HCT116 (cell line): ENCODE data around the gene MEIKIN. TPM values are rescaled to one million over a fixed set of nuclear protein-coding genes. Genes with fewer than 3 reads are reported as not detected.

Source experiments
- ATAC-seq: fragments of 200-7000 bp; cut with Tn5 transposase; 2 replicates; pipeline ENCODE4 v1.9.1; 2020; ENCODE audit warnings: mild to moderate bottlenecking, moderate library complexity
- BruUV-seq: library from RNA; stranded (reverse); fragments of 400-500 nt; replicated peaks from 2 replicates; lab custom pipeline; 2021; lab: Mats Ljungman, UMichigan
- CTCF ChIA-PET: fragments of 300-600 bp; sonication (Branson Sonifier 250); formaldehyde crosslinking; loops from one replicate; lab custom pipeline; 2021; ENCODE audit warnings: antibody characterized with exemption; lab: Charles Lee
- POLR2A ChIA-PET: fragments of 300-600, 350-600 bp; sonication (Branson Sonifier 250); formaldehyde crosslinking; loops from one replicate; lab custom pipeline; 2021; ENCODE audit warnings: antibody characterized with exemption; lab: Charles Lee
- RAD21 ChIA-PET, 2 experiments: fragments of 300-600 bp; sonication (Branson Sonifier 250); formaldehyde crosslinking; loops; one replicate each; lab custom pipeline; 2023; ENCODE audit warnings: low total read pairs in 2 of 2; ENCODE audit not compliant: uncharacterized antibody in 2 of 2, unreplicated experiment in 2 of 2, low non-redundant PET in 1 of 2; lab: Charles Lee
- DNase-seq: peaks from one replicate; pipeline ENCODE4 v3.0.0-alpha.2; 2010; ENCODE audit warnings: low read depth, low spot score
- H2AFZ ChIP-seq: fragments of 200-600 bp; shearing (Covaris generic), sonication (generic); 2 replicates; pipeline ENCODE4 v1.6.1; 2017; ENCODE audit warnings: low read depth, mixed run types, mixed read lengths, antibody characterized with exemption, low read length; ENCODE audit not compliant: poor library complexity, severe bottlenecking
- H3K27ac ChIP-seq: 2 replicates; pipeline ENCODE4 v1.5.1; 2012; ENCODE audit warnings: low read depth, low read length
- H3K27me3 ChIP-seq: fragments of 200-600 bp; sonication (generic); 2 replicates; pipeline ENCODE4 v1.6.1; 2016; ENCODE audit warnings: mixed run types, low read length, mixed read lengths; ENCODE audit not compliant: insufficient read depth
- H3K36me3 ChIP-seq, 2 experiments: fragments of 200-500 bp in 1 of 2; fragments of 200-600 bp in 1 of 2; sonication (Bioruptor generic) in 1 of 2; sonication (generic) in 1 of 2; 2 replicates each; pipeline versions ENCODE4 v1.5.1 to v1.6.1; 2014 to 2016; ENCODE audit warnings: low read length in 2 of 2, inconsistent platforms in 1 of 2, mixed read lengths in 1 of 2, mixed run types in 1 of 2; ENCODE audit not compliant: insufficient read depth in 2 of 2, control insufficient read depth in 1 of 2
- H3K4me1 ChIP-seq, 2 experiments: fragments of 200-600 bp in 1 of 2; sonication (generic) in 1 of 2; 2 replicates each; pipeline versions ENCODE4 v1.5.1 to v1.6.1; 2012 to 2017; ENCODE audit warnings: low read length in 2 of 2, inconsistent platforms in 1 of 2, mild to moderate bottlenecking in 1 of 2, mixed read lengths in 1 of 2, mixed run types in 1 of 2, moderate library complexity in 1 of 2; ENCODE audit not compliant: insufficient read depth in 2 of 2, control insufficient read depth in 1 of 2
- H3K4me2 ChIP-seq: fragments of 200-600 bp; sonication (generic); 2 replicates; pipeline ENCODE4 v1.6.1; 2017; ENCODE audit warnings: mixed run types, low read length, mixed read lengths
- H3K4me3 ChIP-seq, 2 experiments: fragments of 200-600 bp in 1 of 2; sonication (generic) in 1 of 2; replicated peaks in 1 of 2; 2 replicates each; pipeline ENCODE4 v1.5.1; 2011 to 2016; ENCODE audit warnings: low read length in 2 of 2, control low read depth in 1 of 2, low read depth in 1 of 2, mild to moderate bottlenecking in 1 of 2, mixed read lengths in 1 of 2, mixed run types in 1 of 2
- H3K79me2 ChIP-seq: fragments of 200-600 bp; sonication (generic); 2 replicates; pipeline ENCODE4 v1.6.1; 2017; ENCODE audit warnings: mild to moderate bottlenecking, mixed run types, low read length, moderate library complexity, mixed read lengths; ENCODE audit not compliant: insufficient read depth
- H3K9ac ChIP-seq: fragments of 200-600 bp; sonication (generic); 2 replicates; pipeline ENCODE4 v1.6.1; 2016; ENCODE audit warnings: low read length, mixed read lengths
- H3K9me2 ChIP-seq: fragments of 200-600 bp; sonication (generic), shearing (Covaris generic); 2 replicates; pipeline ENCODE4 v1.6.1; 2017; ENCODE audit warnings: mixed run types, mild to moderate bottlenecking, moderate library complexity; ENCODE audit not compliant: insufficient read depth
- H3K9me3 ChIP-seq, 2 experiments: fragments of 200-500 bp in 1 of 2; fragments of 200-600 bp in 1 of 2; sonication (Bioruptor generic) in 1 of 2; sonication (generic) in 1 of 2; 2 replicates each; pipeline ENCODE4 v1.6.1; 2014 to 2017; ENCODE audit warnings: low read length in 2 of 2, mixed read lengths in 2 of 2, inconsistent platforms in 1 of 2, low read depth in 1 of 2, mild to moderate bottlenecking in 1 of 2, mixed run types in 1 of 2, moderate library complexity in 1 of 2; ENCODE audit not compliant: control insufficient read depth in 1 of 2, insufficient read depth in 1 of 2
- H4K20me1 ChIP-seq: fragments of 200-600 bp; sonication (generic), shearing (Covaris generic); 2 replicates; pipeline ENCODE4 v1.6.1; 2017; ENCODE audit warnings: mixed run types, mild to moderate bottlenecking, moderate library complexity; ENCODE audit not compliant: insufficient read depth
- CBX3 ChIP-seq: IDR thresholded peaks from 2 replicates; pipeline ENCODE4 v1.6.1; 2012; ENCODE audit warnings: low read depth
- EGR1 ChIP-seq: IDR thresholded peaks from 2 replicates; pipeline ENCODE4 v1.6.1; 2012; ENCODE audit warnings: low read depth
- EZH2phosphoT487 ChIP-seq: fragments of 200-600 bp; IDR thresholded peaks from 2 replicates; pipeline ENCODE4 v1.6.1; 2018; ENCODE audit warnings: antibody characterized with exemption, borderline replicate concordance
- FOSL1 ChIP-seq: IDR thresholded peaks from 2 replicates; pipeline ENCODE4 v1.6.1; 2012; ENCODE audit warnings: low read depth
- JUND ChIP-seq: IDR thresholded peaks from 2 replicates; pipeline ENCODE4 v1.6.1; 2012
- TCF7L2 ChIP-seq: IDR thresholded peaks from 2 replicates; pipeline ENCODE4 v1.7.0; 2011; ENCODE audit warnings: borderline replicate concordance, inconsistent platforms; ENCODE audit not compliant: insufficient read depth, insufficient read length; ENCODE audit errors: extremely low read depth
- YY1 ChIP-seq: IDR thresholded peaks from 2 replicates; pipeline ENCODE4 v1.6.1; 2011; ENCODE audit warnings: low read length, low read depth, moderate library complexity, mild to moderate bottlenecking; ENCODE audit not compliant: insufficient replicate concordance; ENCODE audit errors: extremely low read depth
- ZNF274 ChIP-seq: fragments of 200-500 bp; sonication (Bioruptor generic); IDR thresholded peaks from 2 replicates; pipeline ENCODE4 v1.6.1; 2014; ENCODE audit warnings: mild to moderate bottlenecking, low read depth, low read length, inconsistent platforms
- intact Hi-C: fragments of 100-400 bp; cut with micrococcal nuclease; formaldehyde crosslinking; loops from 2 replicates; pipeline ENCODE4 v1.10.0; 2022
- total RNA-seq: library from RNA; stranded (reverse); gene quantifications from one replicate; pipeline ENCODE4 v1.2.1, GENCODE V29; 2021; ENCODE audit not compliant: unreplicated experiment
- TF ChIP-seq, protein P1 (sequence below): IDR thresholded peaks from 2 replicates; pipeline ENCODE4 v1.6.1; 2012
- TF ChIP-seq, protein P2 (sequence below): IDR thresholded peaks from 2 replicates; pipeline ENCODE4 v1.6.1; 2012

MEIKIN gene
- total RNA-seq, 1 experiment from 2014 or later = not detected

DNA sequence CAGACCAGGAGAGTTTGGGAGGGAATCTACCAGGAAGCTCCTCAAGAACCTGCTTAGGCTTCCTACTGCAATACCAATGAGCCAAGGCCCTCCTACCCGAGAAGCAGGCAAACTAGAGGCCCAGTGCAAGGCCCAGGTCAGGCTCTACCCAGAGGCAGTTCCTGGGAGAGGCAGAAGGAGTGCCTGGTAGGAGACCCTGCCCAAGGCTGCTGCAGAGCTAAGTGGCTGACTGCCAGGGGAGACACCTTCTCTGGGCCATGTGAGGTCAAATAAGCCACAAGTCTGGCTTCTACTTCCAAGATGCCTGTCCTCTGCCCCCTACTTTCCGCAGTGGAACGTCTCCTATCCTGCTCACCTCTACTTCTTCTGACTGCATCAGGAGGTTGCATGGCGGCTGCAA lies 48.2 kb upstream of the MEIKIN start:
- no peak overlapping the region for H2AFZ ChIP-seq
- no peak overlapping the region for H3K4me2 ChIP-seq
- no peak overlapping the region for H3K9ac ChIP-seq
- H4K20me1 ChIP-seq = no peaks in the 10 kb centered on the region
- no peak for DNase-seq
- H3K79me2 ChIP-seq = no peaks in the 10 kb centered on the region
- ChIA-PET CTCF (no interaction called here), RAD21 (no interaction called here), POLR2A (no interaction called here)
- no peak for ATAC-seq
- H3K36me3 ChIP-seq = no peaks in the 10 kb centered on the region
- H3K27me3 ChIP-seq = no peaks in the 10 kb centered on the region
- no peak overlapping the region for H3K27ac ChIP-seq
- H3K9me2 ChIP-seq = no peaks in the 10 kb centered on the region
- no peaks in the 10 kb centered on the region for H3K4me1 ChIP-seq
- intact Hi-C loops = no loop called here
- no TSS peak for BruUV-seq
- no peak for TF ChIP-seq ZNF274
- no peak for TF ChIP-seq CBX3
- TF ChIP-seq EGR1 = no peak
- TF ChIP-seq JUND = no peak
- TF ChIP-seq FOSL1 = no peak
- TF ChIP-seq TCF7L2 = no peak
- TF ChIP-seq, protein P1, sequence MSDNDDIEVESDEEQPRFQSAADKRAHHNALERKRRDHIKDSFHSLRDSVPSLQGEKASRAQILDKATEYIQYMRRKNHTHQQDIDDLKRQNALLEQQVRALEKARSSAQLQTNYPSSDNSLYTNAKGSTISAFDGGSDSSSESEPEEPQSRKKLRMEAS = no peak
- TF ChIP-seq, protein P2, sequence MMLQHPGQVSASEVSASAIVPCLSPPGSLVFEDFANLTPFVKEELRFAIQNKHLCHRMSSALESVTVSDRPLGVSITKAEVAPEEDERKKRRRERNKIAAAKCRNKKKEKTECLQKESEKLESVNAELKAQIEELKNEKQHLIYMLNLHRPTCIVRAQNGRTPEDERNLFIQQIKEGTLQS = no peak
- no peaks in the 10 kb centered on the region for H3K9me3 ChIP-seq
- no peak overlapping the region for H3K4me3 ChIP-seq

DNA sequence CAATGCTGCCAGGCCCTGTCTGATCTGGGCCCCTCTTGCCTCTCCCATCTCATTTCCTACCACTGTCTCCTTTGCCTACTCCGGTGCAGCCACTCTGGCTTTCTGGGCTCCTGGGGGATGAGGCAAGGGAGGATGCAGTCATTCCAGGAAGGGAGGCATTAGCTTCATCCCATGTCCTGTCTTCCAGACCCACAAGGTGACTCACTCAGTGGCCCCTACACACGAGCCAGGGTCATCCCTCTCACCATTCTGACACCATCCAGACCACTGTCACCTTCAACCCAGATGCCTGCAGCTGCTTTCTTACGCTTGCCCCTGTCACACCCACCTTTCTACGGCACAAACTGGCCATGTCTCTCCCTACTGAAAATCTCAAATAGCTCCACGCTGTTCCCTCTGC lies 46.9 kb upstream of the MEIKIN start:
- DNase-seq = no peak
- Histone ChIP-seq H3K27me3 (no peaks in the 10 kb centered on the region), H3K27ac (no peak overlapping the region)
- no peak for TF ChIP-seq ZNF274
- TF ChIP-seq, protein P1 = no peak
- no peak for TF ChIP-seq YY1
- TF ChIP-seq EZH2phosphoT487 = no peak
- TF ChIP-seq EGR1 = no peak
- TF ChIP-seq, all 23 proteins: peak for 0
- POLR2A ChIA-PET = no interaction called here
- Histone ChIP-seq H3K9ac (no peak overlapping the region), H3K4me3 (no peak overlapping the region), H3K4me1 (no peaks in the 10 kb centered on the region), H3K4me2 (no peak overlapping the region), H3K36me3 (no peaks in the 10 kb centered on the region), H3K9me3 (no peaks in the 10 kb centered on the region), H3K9me2 (no peaks in the 10 kb centered on the region), H3K79me2 (no peaks in the 10 kb centered on the region), H4K20me1 (no peaks in the 10 kb centered on the region), H2AFZ (no peak overlapping the region)
- no TSS peak for BruUV-seq
- RAD21 ChIA-PET = no interaction called here
- no peak for ATAC-seq
- CTCF ChIA-PET = no interaction called here
- intact Hi-C loops = no loop called here
